ENCODE results near the gene VARS1.
A peak's percentile ranks its signal among the peaks of the same experiment; 100 is the strongest.
"Not testable (repeated sequence)": the region's sequence is repeated elsewhere in the genome, so short reads cannot be mapped to it uniquely, and the experiment has no call there.

VARS1 gene

GRCh38 chr6:31820399-31820798 lies 24.8 kb upstream of the VARS1 start:
- not testable (repeated sequence) for H3K36me3 ChIP-seq (ENCODE audit: control insufficient read depth, insufficient read depth, low read length); H3K9ac ChIP-seq (ENCODE audit: low read depth, low read length); H3K27me3 ChIP-seq (ENCODE audit: control insufficient read depth, insufficient read depth, low read length); H3K4me3 ChIP-seq (ENCODE audit: low read depth, low read length); H3K27ac ChIP-seq (ENCODE audit: low read depth, low read length); H3K9me3 ChIP-seq (ENCODE audit: control insufficient read depth, insufficient read depth, low read length)
- H3K4me1 ChIP-seq (ENCODE audit: control insufficient read depth, insufficient read depth, low read length), result peaks cover 17% of the 10 kb centered on the region

- Histone ChIP-seq H3K27ac (ENCODE audit: low read depth, low read length) (no peak overlapping the region), H3K4me1 (ENCODE audit: control insufficient read depth, insufficient read depth, low read length) (0 out of 2 replicates have a peak, but pooled peaks cover 12% of the 10 kb centered on the region), H3K27me3 (ENCODE audit: control insufficient read depth, insufficient read depth, low read length) (no peaks in the 10 kb centered on the region), H3K4me3 (ENCODE audit: low read depth, low read length) (no peak overlapping the region), H3K9ac (ENCODE audit: low read depth, low read length) (no peak overlapping the region), H3K36me3 (ENCODE audit: control insufficient read depth, insufficient read depth, low read length) (no peaks in the 10 kb centered on the region), H3K9me3 (ENCODE audit: control insufficient read depth, insufficient read depth, low read length) (no peaks in the 10 kb centered on the region)
These were observed 24.3 kb upstream of the VARS1 start for GRCh38 chr6:31819871-31820299.

GRCh38 chr6:31817929-31818511 lies 22.5 kb upstream of the VARS1 start:
- not testable (repeated sequence) for H3K27me3 ChIP-seq (ENCODE audit: control insufficient read depth, insufficient read depth, low read length); H3K27ac ChIP-seq (ENCODE audit: low read depth, low read length); H3K36me3 ChIP-seq (ENCODE audit: control insufficient read depth, insufficient read depth, low read length); H3K9me3 ChIP-seq (ENCODE audit: control insufficient read depth, insufficient read depth, low read length); H3K9ac ChIP-seq (ENCODE audit: low read depth, low read length)
- peaks cover 14% of the 10 kb centered on the region; the same call in 1 of the 2 replicates for H3K4me1 ChIP-seq (ENCODE audit: control insufficient read depth, insufficient read depth, low read length)
- H3K4me3 ChIP-seq (ENCODE audit: low read depth, low read length), result peak overlapping the region; percentile 51

GRCh38 chr6:31817133-31817928 lies 21.8 kb upstream of the VARS1 start:
- H3K27ac ChIP-seq (ENCODE audit: low read depth, low read length); H3K9me3 ChIP-seq (ENCODE audit: control insufficient read depth, insufficient read depth, low read length); H3K27me3 ChIP-seq (ENCODE audit: control insufficient read depth, insufficient read depth, low read length); H3K9ac ChIP-seq (ENCODE audit: low read depth, low read length); H3K36me3 ChIP-seq (ENCODE audit: control insufficient read depth, insufficient read depth, low read length): not testable (repeated sequence)
- Histone ChIP-seq H3K4me1 (ENCODE audit: control insufficient read depth, insufficient read depth, low read length) (peaks cover 14% of the 10 kb centered on the region; the same call in 1 of the 2 replicates), H3K4me3 (ENCODE audit: low read depth, low read length) (peak overlapping the region; percentile 51)

GRCh38 chr6:31815025-31815838 lies 19.7 kb upstream of the VARS1 start, which contains the start of the genes HSPA1A and HSPA1L:
Gene HSPA1A (plus strand): TSS chr6:31815543. CDS start chr6:31815757, 214 bp downstream.
Gene HSPA1L (minus strand): TSS chr6:31815283. CDS start chr6:31811972, 3,311 bp downstream.
- H3K9ac ChIP-seq (ENCODE audit: low read depth, low read length), result peak within 1 kb of the TSS; percentile 46
- peak within 1 kb of the TSS; percentile 100 for H3K27ac ChIP-seq (ENCODE audit: low read depth, low read length)
- no peaks in the 10 kb centered on the region for H3K36me3 ChIP-seq (ENCODE audit: control insufficient read depth, insufficient read depth, low read length)
- no peaks in the 10 kb centered on the region for H3K9me3 ChIP-seq (ENCODE audit: control insufficient read depth, insufficient read depth, low read length)
- peak within 1 kb of the TSS; percentile 72 for H3K4me3 ChIP-seq (ENCODE audit: low read depth, low read length)
- no peaks in the 10 kb centered on the region for H3K27me3 ChIP-seq (ENCODE audit: control insufficient read depth, insufficient read depth, low read length)
- H3K4me1 ChIP-seq (ENCODE audit: control insufficient read depth, insufficient read depth, low read length), result peaks cover 10% of the 10 kb centered on the region; the same call in 1 of the 2 replicates

GRCh38 chr6:31814677-31815024 lies 19.1 kb upstream of the VARS1 start:
- Histone ChIP-seq H3K36me3 (ENCODE audit: control insufficient read depth, insufficient read depth, low read length) (no peaks in the 10 kb centered on the region), H3K27ac (ENCODE audit: low read depth, low read length) (peak overlapping the region; percentile 100), H3K4me3 (ENCODE audit: low read depth, low read length) (peak overlapping the region; percentile 65), H3K9ac (ENCODE audit: low read depth, low read length) (peak overlapping the region; percentile 46), H3K9me3 (ENCODE audit: control insufficient read depth, insufficient read depth, low read length) (no peaks in the 10 kb centered on the region), H3K27me3 (ENCODE audit: control insufficient read depth, insufficient read depth, low read length) (no peaks in the 10 kb centered on the region), H3K4me1 (ENCODE audit: control insufficient read depth, insufficient read depth, low read length) (peaks cover 10% of the 10 kb centered on the region; the same call in 1 of the 2 replicates)

GRCh38 chr6:31813465-31813849 lies 17.9 kb upstream of the VARS1 start:
- no peaks in the 10 kb centered on the region for H3K36me3 ChIP-seq (ENCODE audit: control insufficient read depth, insufficient read depth, low read length)
- no peak overlapping the region for H3K9ac ChIP-seq (ENCODE audit: low read depth, low read length)
- no peak overlapping the region for H3K4me3 ChIP-seq (ENCODE audit: low read depth, low read length)
- H3K4me1 ChIP-seq (ENCODE audit: control insufficient read depth, insufficient read depth, low read length), result peaks cover 7% of the 10 kb centered on the region; the same call in 1 of the 2 replicates
- H3K9me3 ChIP-seq (ENCODE audit: control insufficient read depth, insufficient read depth, low read length), result no peaks in the 10 kb centered on the region
- peak overlapping the region; percentile 64 for H3K27ac ChIP-seq (ENCODE audit: low read depth, low read length)
- H3K27me3 ChIP-seq (ENCODE audit: control insufficient read depth, insufficient read depth, low read length), result no peaks in the 10 kb centered on the region

GRCh38 chr6:31811645-31812044 lies 16.1 kb upstream of the VARS1 start:
- H3K4me3 ChIP-seq (ENCODE audit: low read depth, low read length), result no peak overlapping the region
- no peak overlapping the region for H3K27ac ChIP-seq (ENCODE audit: low read depth, low read length)
- peaks cover 4% of the 10 kb centered on the region; the same call in 1 of the 2 replicates for H3K4me1 ChIP-seq (ENCODE audit: control insufficient read depth, insufficient read depth, low read length)
- H3K9ac ChIP-seq (ENCODE audit: low read depth, low read length), result no peak overlapping the region
- H3K27me3 ChIP-seq (ENCODE audit: control insufficient read depth, insufficient read depth, low read length), result no peaks in the 10 kb centered on the region
- H3K9me3 ChIP-seq (ENCODE audit: control insufficient read depth, insufficient read depth, low read length), result no peaks in the 10 kb centered on the region
- H3K36me3 ChIP-seq (ENCODE audit: control insufficient read depth, insufficient read depth, low read length), result no peaks in the 10 kb centered on the region

- H3K4me3 ChIP-seq (ENCODE audit: low read depth, low read length); H3K27ac ChIP-seq (ENCODE audit: low read depth, low read length); H3K27me3 ChIP-seq (ENCODE audit: control insufficient read depth, insufficient read depth, low read length): not testable (repeated sequence)
These were observed 13.0 kb upstream of the VARS1 start for GRCh38 chr6:31808599-31808998.

GRCh38 chr6:31806470-31807272 lies 11.1 kb upstream of the VARS1 start, which contains the start of gene LSM2:
Gene LSM2 (minus strand): TSS chr6:31806966. CDS start chr6:31806757, 209 bp downstream.
- Histone ChIP-seq H3K27me3 (ENCODE audit: control insufficient read depth, insufficient read depth, low read length) (no peaks in the 10 kb centered on the region), H3K27ac (ENCODE audit: low read depth, low read length) (peak within 1 kb of the TSS; percentile 97), H3K4me3 (ENCODE audit: low read depth, low read length) (peak within 1 kb of the TSS; percentile 95), H3K9ac (ENCODE audit: low read depth, low read length) (peak within 1 kb of the TSS; percentile 95), H3K36me3 (ENCODE audit: control insufficient read depth, insufficient read depth, low read length) (peaks cover 19% of the 10 kb centered on the region), H3K9me3 (ENCODE audit: control insufficient read depth, insufficient read depth, low read length) (no peaks in the 10 kb centered on the region), H3K4me1 (ENCODE audit: control insufficient read depth, insufficient read depth, low read length) (no peaks in the 10 kb centered on the region; the same call in 1 of the 2 replicates)

More at GRCh38 chr6:31808599-31808998, 13.0 kb upstream of the VARS1 start:
- H3K9ac ChIP-seq (ENCODE audit: low read depth, low read length); H3K36me3 ChIP-seq (ENCODE audit: control insufficient read depth, insufficient read depth, low read length); H3K4me1 ChIP-seq (ENCODE audit: control insufficient read depth, insufficient read depth, low read length); H3K9me3 ChIP-seq (ENCODE audit: control insufficient read depth, insufficient read depth, low read length): not testable (repeated sequence)

Data from HUES48 (cell line).